Gastrocnemius medialis (tissue), 4 donors: Measurements from ENCODE around the gene PIAS4. TPM values are rescaled to one million over a fixed set of nuclear protein-coding genes. Genes with fewer than 3 reads are reported as not detected.
A peak's percentile ranks its signal among the peaks of the same experiment; 100 is the strongest.

Experiments used
- ATAC-seq, 2 donors: fragments of 150-250 bp; one replicate each; pipeline ENCODE4 v1.9.1; 2016
- DNase-seq, 2 donors: peaks; one replicate each; pipeline ENCODE4 v3.0.0-alpha.2; 2019
- H3K27ac ChIP-seq, 4 donors: fragments of 200-600 bp; sonication (generic); 1 replicate in 1 of 4; 2 replicates in 3 of 4; pipeline ENCODE4 v1.5.1; 2016 to 2018; ENCODE audit warnings: mild to moderate bottlenecking in 2 of 4, moderate library complexity in 1 of 4
- H3K27me3 ChIP-seq, 3 donors: fragments of 200-600 bp; sonication (generic) in 2 of 3; 1 replicate in 1 of 3; 2 replicates in 2 of 3; pipeline versions ENCODE4 v1.5.1 to v1.6.0; 2016 to 2019; ENCODE audit warnings: mild to moderate bottlenecking in 1 of 3, moderate library complexity in 1 of 3
- H3K36me3 ChIP-seq, 2 donors: fragments of 200-600 bp; sonication (generic) in 1 of 2; one replicate each; pipeline ENCODE4 v1.5.1; 2017 to 2018
- H3K4me1 ChIP-seq, 2 donors: fragments of 200-600 bp; sonication (generic) in 1 of 2; one replicate each; pipeline ENCODE4 v1.5.1; 2016 to 2017; ENCODE audit warnings: mild to moderate bottlenecking in 2 of 2
- H3K4me3 ChIP-seq, 4 donors: fragments of 200-600 bp; sonication (generic) in 3 of 4; 1 replicate in 1 of 4; 2 replicates in 3 of 4; pipeline ENCODE4 v1.5.1; 2016 to 2019; ENCODE audit warnings: mild to moderate bottlenecking in 2 of 4
- H3K9me3 ChIP-seq, 3 donors: fragments of 200-600 bp; sonication (generic) in 2 of 3; 1 replicate in 1 of 3; 2 replicates in 2 of 3; pipeline ENCODE4 v1.5.1; 2016 to 2019
- CTCF ChIP-seq, 5 experiments: fragments of 450-650 bp in 3 of 5; fragments of 200-600 bp in 2 of 5; sonication (generic) in 2 of 5; IDR thresholded peaks in 4 of 5; conservative IDR thresholded peaks in 1 of 5; 1 replicate in 4 of 5; 2 replicates in 1 of 5; pipeline ENCODE4 v1.5.1; 2016 to 2019; ENCODE audit warnings: antibody characterized with exemption in 5 of 5, mild to moderate bottlenecking in 3 of 5, moderate library complexity in 3 of 5
- POLR2A ChIP-seq, 2 donors: fragments of 450-650 bp; IDR thresholded peaks; one replicate each; pipeline ENCODE4 v1.6.1; 2017; ENCODE audit warnings: antibody characterized with exemption in 2 of 2, mild to moderate bottlenecking in 2 of 2, moderate library complexity in 2 of 2
- in situ Hi-C, 4 donors: fragments of 200-750 bp; cut with MboI; loops; one replicate each; pipeline versions ENCODE4 v1.15.0 to v1.8.0; 2017; ENCODE audit warnings: low sequenced_read_pairs in 4 of 4
- intact Hi-C: fragments of 100-400 bp; cut with DNase I; formaldehyde crosslinking; loops from one replicate; pipeline ENCODE4 v1.15.1; 2023; ENCODE audit warnings: low total_unique reads
- total RNA-seq, 4 donors: library from RNA; depleted of rRNA; stranded (reverse); fragments of >200 nt; gene quantifications; one replicate each; pipeline versions ENCODE4 v1.1.0 to v1.2.3, GENCODE V29; 2016

The PIAS4 gene
- total RNA-seq, 4 donors from 2014 or later = 15.5 to 20.0 (median 17.5) TPM

GRCh38 chr19:4077800-4078684 lies 70.5 kb downstream of the PIAS4 start:
- intact Hi-C loops = no loop called here
- TF ChIP-seq CTCF (IDR thresholded peaks at IDR 0.05 in 4 of 5, conservative IDR thresholded peaks at IDR 0.05 in 1 of 5) = no peak
- TF ChIP-seq POLR2A (IDR thresholded peaks at IDR 0.05) = no peak
- H3K27ac ChIP-seq = peak overlapping the region; percentile 71 to 81 (median 78)

GRCh38 chr19:4080473-4080872 lies 72.9 kb downstream of the PIAS4 start:
- in situ Hi-C loops = no loop called here

More at GRCh38 chr19:4077800-4078684, 70.5 kb downstream of the PIAS4 start:
- Histone ChIP-seq H3K4me3 (peak overlapping the region; percentile 57 to 73 (median 64)), H3K9me3 (no peaks in the 10 kb centered on the region), H3K27me3 (no peaks in the 10 kb centered on the region), H3K36me3 (no peaks in the 10 kb centered on the region), H3K4me1 (peaks cover 0 to 10% of the 10 kb centered on the region in 2 donors)
- DNase-seq = no peak
- ATAC-seq = peak; percentile 67 to 71
- in situ Hi-C loops = no loop called here

GRCh38 chr19:4081441-4082129 lies 74.0 kb downstream of the PIAS4 start:
- Histone ChIP-seq H3K4me1 (peaks cover 4 to 10% of the 10 kb centered on the region in 2 donors), H3K4me3 (no peak overlapping the region), H3K27ac (peak overlapping the region in 1 of 4 donors; percentile 7), H3K36me3 (no peaks in the 10 kb centered on the region), H3K9me3 (no peaks in the 10 kb centered on the region), H3K27me3 (no peaks in the 10 kb centered on the region)
- DNase-seq = no peak
- intact Hi-C loops (no loop called here), in situ Hi-C loops (no loop called here)
- TF ChIP-seq POLR2A (IDR thresholded peaks at IDR 0.05) (no peak), CTCF (IDR thresholded peaks at IDR 0.05 in 4 of 5, conservative IDR thresholded peaks at IDR 0.05 in 1 of 5) (no peak)
- ATAC-seq = no peak

More at GRCh38 chr19:4080473-4080872, 72.9 kb downstream of the PIAS4 start:
- H3K9me3 ChIP-seq = no peaks in the 10 kb centered on the region
- TF ChIP-seq CTCF (IDR thresholded peaks at IDR 0.05 in 4 of 5, conservative IDR thresholded peaks at IDR 0.05 in 1 of 5) (no peak), POLR2A (IDR thresholded peaks at IDR 0.05) (no peak)
- DNase-seq (no peak), ATAC-seq (no peak)
- H3K27me3 ChIP-seq = no peaks in the 10 kb centered on the region
- H3K27ac ChIP-seq = no peak overlapping the region
- H3K36me3 ChIP-seq = no peaks in the 10 kb centered on the region
- peaks cover 4 to 10% of the 10 kb centered on the region in 2 donors for H3K4me1 ChIP-seq
- H3K4me3 ChIP-seq = no peak overlapping the region
- intact Hi-C loops = no loop called here

- ATAC-seq = no peak
- H3K27ac ChIP-seq = peak overlapping the region in 1 of 4 donors; percentile 7
Observed at GRCh38 chr19:4082172-4082571, 74.6 kb downstream of the PIAS4 start.

More at GRCh38 chr19:4082172-4082571, 74.6 kb downstream of the PIAS4 start:
- Histone ChIP-seq H3K9me3 (no peaks in the 10 kb centered on the region), H3K4me3 (no peak overlapping the region), H3K27me3 (no peaks in the 10 kb centered on the region), H3K36me3 (no peaks in the 10 kb centered on the region), H3K4me1 (peaks cover 4 to 10% of the 10 kb centered on the region in 2 donors)
- in situ Hi-C loops (no loop called here), intact Hi-C loops (no loop called here)
- TF ChIP-seq POLR2A (IDR thresholded peaks at IDR 0.05) (no peak), CTCF (IDR thresholded peaks at IDR 0.05 in 4 of 5, conservative IDR thresholded peaks at IDR 0.05 in 1 of 5) (no peak)
- DNase-seq = no peak
